Stimulated activated CD4-positive, alpha-beta T cell treated with anti-CD3 and anti-CD28 coated beads, Interleukin-4, amount 100 ng/mL, for 24 hours (primary cell): ENCODE results near the gene FKBP1A.
"Not testable (repeated sequence)": the region's sequence is repeated elsewhere in the genome, so short reads cannot be mapped to it uniquely, and the experiment has no call there.

ENCODE experiments used
- DNase-seq: peaks from one replicate; pipeline ENCODE4 v3.0.0-alpha.2; 2020

The FKBP1A gene

DNA sequence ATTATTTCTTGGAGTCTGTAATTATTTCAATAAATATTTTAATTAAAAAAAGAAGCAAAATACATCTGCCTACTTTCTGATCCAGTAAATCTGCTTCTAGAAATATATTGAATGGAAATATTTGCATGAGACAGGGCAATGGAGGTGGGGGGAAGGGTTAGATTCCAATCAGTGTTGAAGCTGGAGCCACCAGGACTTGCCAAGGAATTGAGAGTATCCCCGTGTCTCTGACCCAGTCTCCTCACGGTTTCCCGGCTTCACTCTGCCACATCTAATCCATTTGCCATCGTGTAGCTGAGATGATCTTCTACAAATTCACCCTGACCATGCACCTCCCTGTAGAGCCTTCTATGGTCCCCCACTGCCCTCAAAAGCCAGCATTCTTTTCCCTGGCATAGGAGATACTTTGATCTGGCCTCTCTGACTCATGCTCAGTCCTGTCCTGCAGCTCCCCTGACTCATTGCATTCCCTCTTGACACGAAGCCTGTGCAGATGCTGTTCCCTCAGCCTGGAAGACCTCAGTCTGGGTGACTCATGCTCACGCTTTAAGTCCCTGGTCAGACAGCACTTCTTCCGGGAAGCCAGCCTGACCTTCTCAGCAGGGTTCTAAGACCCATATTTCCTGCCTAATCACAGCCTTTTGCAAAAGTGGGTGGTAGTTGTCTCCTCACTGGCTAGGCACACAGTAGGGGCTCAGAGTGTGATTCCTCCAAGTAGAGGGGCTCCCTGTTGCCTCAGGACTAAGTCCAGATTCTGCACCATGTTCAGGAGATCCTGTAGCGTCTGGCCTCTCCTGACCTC is 23.0 kb upstream of the FKBP1A start:
- DNase-seq: no peak

DNA sequence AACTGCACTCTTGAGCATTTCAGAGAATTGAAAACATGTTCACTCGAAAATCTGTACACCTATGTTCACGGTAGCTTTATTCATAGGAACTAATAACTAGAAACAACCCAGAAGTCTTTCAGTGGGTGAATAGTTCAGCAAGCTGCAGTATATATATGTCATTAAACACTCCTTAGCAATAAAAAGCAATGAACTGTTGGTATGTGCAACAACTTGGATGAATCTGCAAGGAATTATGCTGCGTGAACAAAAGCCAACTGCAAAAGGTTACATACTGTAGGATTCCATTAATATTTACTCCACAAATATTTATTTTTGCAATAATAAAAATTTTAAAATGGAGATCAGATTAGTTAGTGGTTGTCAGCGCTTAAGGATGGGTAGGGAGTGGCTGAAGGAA is 22.1 kb upstream of the FKBP1A start:
- DNase-seq: no peak

GRCh38 chr20:1405801-1406200 is 12.9 kb upstream of the FKBP1A start:
- no peak for DNase-seq

- DNase-seq: no peak
These were observed 10.8 kb upstream of the FKBP1A start for GRCh38 chr20:1403624-1404023.

- DNase-seq: no peak
These were observed 9.3 kb upstream of the FKBP1A start for GRCh38 chr20:1402149-1402548.

DNA sequence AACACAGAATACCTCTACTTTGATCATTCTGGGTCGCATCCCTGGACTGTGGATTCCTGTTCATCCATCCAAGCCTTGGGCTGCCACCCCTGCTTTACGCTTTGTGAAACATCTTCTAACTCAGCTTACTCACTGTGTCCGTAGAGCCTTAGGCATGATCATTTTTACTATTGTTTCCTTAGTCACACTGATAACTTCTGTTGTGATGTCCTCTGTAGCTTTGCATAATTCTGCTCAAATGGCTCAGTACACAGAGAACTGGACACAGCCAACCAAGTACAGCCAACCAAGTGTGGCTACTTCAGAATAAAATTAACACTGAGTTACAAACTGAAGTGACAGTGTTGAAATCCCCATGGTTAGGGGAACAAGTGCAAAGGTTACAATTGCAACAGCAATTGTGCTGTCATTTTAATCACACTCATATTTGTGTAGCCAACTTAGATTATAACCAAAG is 8.6 kb upstream of the FKBP1A start:
- no peak for DNase-seq

DNA sequence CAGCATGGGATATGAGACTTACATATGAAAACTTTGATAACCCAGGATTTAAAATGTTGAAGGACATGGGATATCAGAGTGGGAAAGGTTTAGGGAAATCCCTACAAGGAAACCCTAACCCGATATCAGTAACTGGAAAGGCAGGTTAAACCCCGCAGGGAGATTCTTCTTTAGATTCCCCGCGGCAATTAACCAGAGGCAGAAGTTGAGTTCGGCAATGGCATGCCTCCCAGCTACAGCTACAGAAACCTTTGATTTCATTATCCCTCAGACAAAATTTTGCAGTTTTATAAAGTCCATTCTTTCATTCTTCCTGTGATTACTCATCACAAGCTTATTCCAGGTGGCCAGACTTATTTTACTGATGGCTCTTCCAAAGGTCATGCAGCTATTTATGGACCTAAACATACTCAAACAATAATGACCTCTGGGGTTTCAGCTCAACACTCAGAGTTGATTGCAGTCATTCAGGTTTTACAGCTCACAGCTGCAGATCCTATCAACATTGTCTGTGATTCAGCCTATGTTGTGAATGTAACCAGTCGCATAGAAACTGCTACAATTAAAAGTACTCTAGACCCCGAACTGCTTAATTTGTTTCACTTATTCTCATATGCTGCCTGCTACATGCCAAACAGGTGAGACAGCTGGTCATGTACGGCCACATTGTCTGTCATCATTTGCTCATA is 7.0 kb upstream of the FKBP1A start:
- not testable (repeated sequence) for DNase-seq

- not testable (repeated sequence) for DNase-seq
These were observed 5.3 kb upstream of the FKBP1A start for GRCh38 chr20:1398185-1398584.

DNA sequence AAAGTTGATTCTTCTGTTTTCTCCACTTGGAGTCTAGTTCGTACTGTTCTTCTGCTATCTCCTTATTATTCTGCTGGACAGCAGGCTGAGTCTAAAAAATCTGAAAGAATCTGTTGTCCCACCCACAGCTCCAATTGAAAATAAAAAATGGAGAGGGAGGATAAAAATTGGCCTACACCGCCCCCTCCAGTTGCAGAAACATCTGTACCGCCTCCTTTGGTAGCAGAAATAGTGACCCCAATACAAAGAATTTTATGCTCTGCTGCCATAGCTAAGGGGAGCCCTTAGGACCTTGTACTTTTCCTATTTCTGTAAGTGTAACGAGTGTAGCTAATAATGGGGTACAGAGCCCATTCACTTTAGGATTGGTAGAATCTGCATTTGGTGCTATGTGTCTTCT is 4.9 kb upstream of the FKBP1A start:
- DNase-seq: no peak

DNA sequence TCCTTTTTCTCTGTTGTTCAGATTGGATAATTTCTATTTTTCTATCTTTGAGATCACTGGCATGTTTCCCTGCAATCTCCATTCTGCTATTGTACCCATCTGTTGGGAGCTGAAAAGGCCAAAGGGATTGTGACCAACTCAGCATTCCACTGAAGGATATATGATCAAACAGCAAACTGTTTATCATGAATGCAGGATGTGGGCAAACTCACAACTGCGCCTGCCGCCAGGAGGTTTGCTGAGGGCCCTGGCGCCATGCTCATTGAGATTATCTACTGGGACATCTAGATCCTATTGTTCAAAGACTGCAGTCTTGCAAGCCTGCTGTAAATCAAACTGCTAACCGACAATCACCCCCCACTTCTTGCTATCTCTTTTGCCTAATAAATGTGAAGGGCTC is 3.8 kb upstream of the FKBP1A start:
- no peak for DNase-seq

DNA sequence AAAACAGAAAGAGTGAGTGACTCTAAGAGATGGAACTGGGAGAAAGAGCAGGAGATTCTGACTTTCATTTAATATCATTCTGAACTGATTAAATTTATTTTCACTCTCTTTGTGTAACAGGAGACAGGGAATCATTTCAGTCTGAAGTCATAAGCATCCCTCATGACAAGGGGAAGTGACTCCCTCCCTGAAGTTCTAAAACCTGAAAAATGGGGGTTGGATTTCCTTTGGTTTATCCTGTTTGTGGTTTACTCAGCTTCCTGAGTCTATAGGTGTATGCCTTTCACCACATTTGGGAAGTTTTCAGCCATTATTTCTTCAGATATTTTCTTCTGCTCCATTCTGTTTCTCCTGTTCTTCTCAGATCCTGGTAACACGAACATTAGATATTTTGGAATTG is 3.4 kb upstream of the FKBP1A start:
- no peak for DNase-seq

DNA sequence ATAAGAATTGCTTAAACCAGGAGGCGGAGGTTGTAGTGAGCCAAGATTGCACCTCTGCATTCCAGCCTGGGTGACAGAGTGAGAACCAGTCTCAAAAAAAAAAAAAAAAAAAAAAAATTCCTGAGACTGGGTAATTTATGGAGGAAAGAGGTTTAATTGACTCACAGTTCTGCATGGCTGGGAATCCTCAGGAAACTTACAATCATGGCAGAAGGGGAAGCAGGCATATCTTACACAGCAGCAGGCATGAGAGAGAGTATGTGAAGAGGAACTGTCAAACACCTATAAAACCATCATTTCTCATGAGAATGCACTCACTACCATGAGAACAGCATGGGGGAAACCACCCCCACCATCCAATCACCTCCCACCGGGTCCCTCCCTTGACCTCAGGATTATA is 1.8 kb upstream of the FKBP1A start:
- DNase-seq: no peak

GRCh38 chr20:1393507-1393882 is 641 bp upstream of the FKBP1A start:
- no peak for DNase-seq

DNA sequence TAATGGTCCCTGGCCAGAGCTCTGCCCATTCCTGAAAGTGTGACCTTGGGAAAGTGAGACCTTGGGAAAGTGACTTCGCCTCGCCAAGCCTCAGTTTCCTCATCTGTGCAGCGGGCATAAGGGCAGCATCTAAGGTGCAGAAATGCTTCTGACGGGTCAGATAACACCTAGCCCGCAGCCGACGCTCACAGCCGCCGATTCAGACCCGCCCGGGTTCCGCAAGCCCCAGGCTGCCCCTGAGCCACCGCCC is 486 bp downstream of the FKBP1A start:
- DNase-seq: no peak

GRCh38 chr20:1391640-1392442 is 1.0 kb downstream of the FKBP1A start:
- DNase-seq: no peak

- no peak for DNase-seq
These were observed 2.1 kb downstream of the FKBP1A start for GRCh38 chr20:1390581-1391403.

DNA sequence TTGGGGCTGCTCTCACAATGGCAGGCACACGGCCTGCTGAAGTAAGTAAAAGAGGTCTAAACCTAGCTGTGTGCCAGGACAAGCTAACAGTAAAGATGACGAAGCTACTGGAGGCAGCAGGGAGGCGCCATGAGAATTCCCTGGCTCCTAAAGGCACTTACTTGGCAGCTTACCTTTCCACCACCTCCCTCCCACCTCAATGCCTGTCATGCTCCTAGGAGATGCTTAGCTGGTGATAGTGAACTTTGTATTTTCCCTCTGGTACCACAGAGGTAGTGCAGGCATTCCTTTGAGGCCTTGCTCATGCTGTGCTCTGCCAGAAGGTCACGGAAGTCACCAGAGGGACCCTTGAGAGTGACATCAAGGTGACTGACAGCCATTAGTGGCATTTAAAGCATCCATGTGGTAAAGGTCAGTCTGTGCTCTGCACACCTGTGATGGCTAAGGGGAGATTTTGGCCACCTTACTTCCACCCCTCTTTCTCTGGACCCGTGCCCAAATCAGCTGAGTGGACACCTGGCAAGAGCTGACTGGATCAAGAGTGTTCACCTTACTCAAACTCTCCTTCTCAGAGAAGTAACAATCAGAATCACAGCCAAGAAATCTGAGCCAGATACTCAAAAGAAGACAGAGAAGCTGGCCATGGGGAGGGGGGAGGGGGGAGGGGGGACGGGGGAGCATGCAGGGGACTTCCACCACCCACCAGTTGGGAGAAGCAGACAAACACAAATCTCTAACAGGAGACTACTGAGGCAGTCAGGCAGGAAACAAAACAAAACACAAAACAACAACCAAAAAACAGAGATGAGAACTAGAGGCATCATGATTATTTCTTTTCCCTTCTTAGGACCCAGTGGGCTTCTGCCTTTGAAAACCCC is 2.9 kb downstream of the FKBP1A start:
- no peak for DNase-seq

DNA sequence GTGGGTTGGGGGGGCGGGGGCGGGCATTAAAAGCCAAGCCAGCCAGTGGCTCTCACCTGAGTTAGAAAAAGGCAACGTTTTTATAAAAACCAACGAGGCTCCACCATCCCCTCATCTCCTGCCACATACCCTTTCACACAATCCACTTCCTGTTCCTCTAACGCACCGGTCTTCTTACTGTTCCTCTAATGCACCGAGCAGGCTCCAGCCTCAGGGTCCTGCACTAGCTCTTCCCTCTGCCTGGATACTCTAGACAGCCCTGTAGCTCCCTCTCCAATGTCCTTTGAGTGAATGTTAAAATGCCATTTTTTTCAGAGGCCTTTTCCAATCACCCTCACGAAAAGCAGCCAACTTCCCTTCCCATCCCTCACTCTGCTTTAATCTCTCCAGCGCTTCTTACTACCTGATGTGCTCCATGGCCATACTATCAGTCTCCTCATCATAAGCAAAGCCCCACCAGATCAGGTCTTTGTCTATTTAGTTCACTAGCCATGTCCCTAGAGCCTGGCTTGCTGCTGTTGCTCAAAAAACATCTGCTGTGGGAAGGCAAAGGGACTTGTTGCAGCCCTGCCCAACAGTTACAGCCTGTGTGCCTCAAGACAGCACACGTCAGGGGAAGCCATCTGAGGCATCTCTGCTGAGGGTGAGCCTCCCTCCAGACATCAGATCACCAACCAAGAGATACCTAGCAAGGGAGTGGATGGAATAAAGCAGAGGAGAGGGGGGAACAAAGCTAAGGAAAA is 3.9 kb downstream of the FKBP1A start:
- DNase-seq: no peak

DNA sequence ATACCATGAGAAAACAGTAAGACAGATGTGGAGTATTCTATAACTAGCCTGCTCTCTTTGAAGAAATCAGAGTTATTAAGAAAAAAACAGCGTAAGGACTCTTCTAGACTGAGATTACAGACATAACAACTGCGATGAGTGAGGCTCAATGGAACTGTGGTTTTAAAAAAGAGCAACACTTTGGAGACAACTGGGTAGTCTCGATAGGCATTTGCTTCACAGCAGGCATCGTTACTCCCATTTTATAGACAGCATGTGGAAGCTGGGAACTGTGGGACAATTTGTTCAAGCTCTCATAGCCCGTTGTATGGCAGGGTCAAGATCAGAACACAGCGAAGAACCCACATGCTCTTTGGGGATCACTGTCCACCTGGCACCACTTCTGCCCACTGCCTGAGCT is 4.6 kb downstream of the FKBP1A start:
- no peak for DNase-seq

- no peak for DNase-seq
These were observed 6.5 kb downstream of the FKBP1A start for GRCh38 chr20:1386323-1386722.
